Measurements from ENCODE around the gene CIB2.
A peak's percentile ranks its signal among the peaks of the same experiment; 100 is the strongest.

The CIB2 gene

GRCh38 chr15:78077053-78077870 lies 54.0 kb downstream of the CIB2 start, which contains the start of gene TBC1D2B (continued):
- TF ChIP-seq BCL6B (tag by site-specific recombination; IDR thresholded peaks at IDR 0.05) (no peak), ZNF449 (tag by site-specific recombination; IDR thresholded peaks at IDR 0.05) (0 out of 2 replicates have a peak, but pooled peaks have one; percentile 12), OSR2 (tag by site-specific recombination; IDR thresholded peaks at IDR 0.05) (peak; percentile 60), ZNF544 (tag by site-specific recombination; IDR thresholded peaks at IDR 0.05) (no peak), ZBTB11 (tag by site-specific recombination; conservative IDR thresholded peaks at IDR 0.05; ENCODE audit: low read depth) (peak; percentile 74), ZNF510 (tag by site-specific recombination; IDR thresholded peaks at IDR 0.05; ENCODE audit: insufficient replicate concordance) (no peak), ZBTB49 (tag by site-specific recombination; IDR thresholded peaks at IDR 0.05; ENCODE audit: low read depth) (no peak), ZFHX2 (tag by site-specific recombination; conservative IDR thresholded peaks at IDR 0.05) (peak; percentile 99), ZNF2 (tag by site-specific recombination; IDR thresholded peaks at IDR 0.05) (peak; percentile 88), KLF9 (tag by site-specific recombination; IDR thresholded peaks at IDR 0.05; ENCODE audit: low read depth) (peak; percentile 16; the same call in 1 of the 2 replicates), ZFP69B (tag by site-specific recombination; IDR thresholded peaks at IDR 0.05) (peak; percentile 57), ZNF19 (tag by site-specific recombination; IDR thresholded peaks at IDR 0.05; ENCODE audit: low read depth) (no peak), KLF8 (tag by site-specific recombination; IDR thresholded peaks at IDR 0.05) (peak; percentile 84), ZBTB48 (tag by site-specific recombination; IDR thresholded peaks at IDR 0.05) (peak; percentile 79), ZNF280C (tag by site-specific recombination; IDR thresholded peaks at IDR 0.05) (no peak)
